ENCODE measurements around the gene NOS3.

- TF ChIP-seq POLR2AphosphoS5 (IDR thresholded peaks at IDR 0.05; ENCODE audit: low read depth, low read length) (no peak), SIN3A (IDR thresholded peaks at IDR 0.05; ENCODE audit: borderline replicate concordance, insufficient read depth, low read length) (no peak), REST (IDR thresholded peaks at IDR 0.05; ENCODE audit: insufficient read depth in 1 of 2, low read depth in 2 of 2, low read length in 2 of 2) (no peak), TAF1 (IDR thresholded peaks at IDR 0.05; ENCODE audit: borderline replicate concordance, insufficient read depth, low read length) (no peak), FOXP2 (optimal IDR thresholded peaks at IDR 0.05; ENCODE audit: borderline replicate concordance, extremely low read depth, extremely low read length, insufficient read depth) (no peak)
Observed at GRCh38 chr7:151034312-151035025, 43.7 kb downstream of the NOS3 start.

Data from PFSK-1 (cell line).